HepG2 (cell line): ENCODE data around the gene SUSD2. TPM values are rescaled to one million over a fixed set of nuclear protein-coding genes. Genes with fewer than 3 reads are reported as not detected.
A peak's percentile ranks its signal among the peaks of the same experiment; 100 is the strongest.
"Not testable (repeated sequence)": the region's sequence is repeated elsewhere in the genome, so short reads cannot be mapped to it uniquely, and the experiment has no call there.

Source experiments
- ATAC-seq: fragments of 200-7000 bp; cut with Tn5 transposase; 3 replicates; pipeline ENCODE4 v1.9.1; 2020; ENCODE audit warnings: mild to moderate bottlenecking, moderate library complexity
- BruUV-seq: library from RNA; stranded (reverse); fragments of 400-500 nt; replicated peaks from 2 replicates; lab custom pipeline; 2021; lab: Mats Ljungman, UMichigan
- CTCF ChIA-PET: fragments of 300-600 bp; formaldehyde crosslinking; extraction: SDS; loops from one replicate; lab custom pipeline; 2021; ENCODE audit warnings: low total read pairs, inconsistent platforms, low intra/inter-chr PET ratio; lab: Yijun Ruan, JAX
- POLR2A ChIA-PET: fragments of 350-600 bp; sonication (Branson Sonifier 250); formaldehyde crosslinking; loops from one replicate; lab custom pipeline; 2020; ENCODE audit warnings: antibody characterized with exemption, inconsistent platforms; lab: Yijun Ruan, JAX
- DNase-seq: peaks from one replicate; pipeline ENCODE4 v3.0.0-alpha.2; 2015; ENCODE audit warnings: low spot score
- FAIRE-seq: peaks from 3 replicates; lab custom pipeline; 2011; peaks lifted over from hg19 to GRCh38; lab: Jason Lieb, UNC
- H2AFZ ChIP-seq: one replicate; pipeline ENCODE4 v1.6.1; 2011; ENCODE audit warnings: low read length, inconsistent platforms
- H3K27ac ChIP-seq: fragments of 300-600 bp; 3 replicates; pipeline ENCODE4 v1.8.0; 2011; ENCODE audit warnings: mixed run types, mild to moderate bottlenecking, mixed read lengths, low read length, inconsistent platforms; ENCODE audit not compliant: insufficient read depth; ENCODE audit errors: extremely low read length
- H3K27me3 ChIP-seq, 2 experiments: fragments of 200-600 bp in 1 of 2; 2 replicates in 1 of 2; 3 replicates in 1 of 2; pipeline versions ENCODE4 v1.6.0 to v1.8.0; 2011; ENCODE audit warnings: low read length in 2 of 2, mild to moderate bottlenecking in 2 of 2, moderate library complexity in 2 of 2, inconsistent platforms in 1 of 2; ENCODE audit not compliant: insufficient read depth in 2 of 2, control insufficient read depth in 1 of 2
- H3K36me3 ChIP-seq, 2 experiments: fragments of 200-600 bp in 1 of 2; replicated peaks in 1 of 2; 2 replicates in 1 of 2; 3 replicates in 1 of 2; pipeline versions ENCODE4 v1.5.1 to v1.8.0; 2011; ENCODE audit warnings: low read length in 2 of 2, inconsistent platforms in 1 of 2; ENCODE audit not compliant: insufficient read depth in 2 of 2, control insufficient read depth in 1 of 2
- H3K4me1 ChIP-seq: 2 replicates; pipeline ENCODE4 v1.5.1; 2012; ENCODE audit warnings: low read length, inconsistent platforms; ENCODE audit not compliant: insufficient read depth
- H3K4me2 ChIP-seq: 2 replicates; pipeline ENCODE4 v1.6.0; 2011; ENCODE audit warnings: low read depth, low read length, inconsistent platforms
- H3K4me3 ChIP-seq, 3 experiments: fragments of 200-600 bp in 1 of 3; sonication (generic), shearing (Covaris generic) in 1 of 3; replicated peaks in 1 of 3; 2 replicates each; pipeline ENCODE4 v1.5.1; 2011 to 2016; ENCODE audit warnings: low read length in 3 of 3, inconsistent platforms in 2 of 3, low read depth in 2 of 3, mild to moderate bottlenecking in 2 of 3, control low read depth in 1 of 3, mixed read lengths in 1 of 3; ENCODE audit not compliant: insufficient read depth in 1 of 3
- H3K79me2 ChIP-seq: one replicate; pipeline ENCODE4 v1.6.1; 2011; ENCODE audit warnings: low read length, inconsistent platforms; ENCODE audit not compliant: insufficient read depth
- H3K9ac ChIP-seq: 2 replicates; pipeline ENCODE4 v1.6.0; 2011; ENCODE audit warnings: mild to moderate bottlenecking, low read depth, low read length, inconsistent platforms; ENCODE audit not compliant: insufficient read depth
- H3K9me3 ChIP-seq: 2 replicates; pipeline ENCODE4 v1.5.1; 2012; ENCODE audit warnings: mild to moderate bottlenecking, low read length
- H4K20me1 ChIP-seq: 2 replicates; pipeline ENCODE4 v1.6.0; 2011; ENCODE audit warnings: inconsistent platforms, mild to moderate bottlenecking, low read length, moderate library complexity; ENCODE audit not compliant: insufficient read depth
- POLR2AphosphoS5 ChIP-seq: IDR thresholded peaks from 2 replicates; pipeline ENCODE4 v1.6.1; 2012; ENCODE audit warnings: low read depth, low read length
- ZNF121 ChIP-seq: sonication (generic); formaldehyde crosslinking; IDR thresholded peaks from 2 replicates; pipeline ENCODE4 v1.5.0; 2020; ENCODE audit warnings: mild to moderate bottlenecking, missing genetic modification reagents
- WGBS: methylation state at CpG from one replicate; pipeline ENCODE4 v1.1.6; 2017; ENCODE audit warnings: low lambda C conversion rate; 5-methylcytosine and 5-hydroxymethylcytosine counted together
- in situ Hi-C: cut with HindIII; loops from 2 replicates; pipeline ENCODE4 v1.10.0; 2017; ENCODE audit warnings: low pct_unique_long_range_greater_than_20kb; ENCODE audit not compliant: extremely low pct_ligation_motif_present
- intact Hi-C: fragments of 100-400 bp; cut with micrococcal nuclease; formaldehyde crosslinking; loops from one replicate; pipeline ENCODE4 v1.10.0; 2022; ENCODE audit not compliant: unreplicated experiment
- polyA plus RNA-seq, 8 experiments: library from polyadenylated mRNA; depleted of rRNA in 3 of 8; stranded (reverse) in 7 of 8; unstranded in 1 of 8; fragments of >200 nt; fragmentation: Illumina TruSeq in 4 of 8; extraction: Trizol in 4 of 8; gene quantifications; 2 replicates each; pipeline versions ENCODE4 v1.2.1 to v1.2.3, GENCODE V29; 2011 to 2016; ENCODE audit warnings: low read depth in 4 of 8, missing spikeins in 1 of 8, mixed read lengths in 1 of 8; ENCODE audit not compliant: insufficient read depth in 1 of 8
- total RNA-seq, 5 experiments: library from RNA; depleted of rRNA; stranded (reverse); fragments of >200 nt; fragmentation: Illumina TruSeq; extraction: Trizol; gene quantifications; 2 replicates each; pipeline ENCODE4 v1.2.3, GENCODE V29; 2016; ENCODE audit warnings: low read depth in 1 of 5
- TF ChIP-seq, protein P1 (sequence below): sonication (generic); formaldehyde crosslinking; IDR thresholded peaks from 2 replicates; pipeline ENCODE4 v1.5.1; 2020; ENCODE audit warnings: mild to moderate bottlenecking, missing genetic modification reagents, moderate library complexity
- TF ChIP-seq, protein P2 (sequence below): sonication (generic); formaldehyde crosslinking; IDR thresholded peaks from 2 replicates; pipeline ENCODE4 v1.4.0; 2020; ENCODE audit warnings: missing genetic modification reagents

The SUSD2 gene
- total and polyA plus RNA-seq, 2 of the 13 experiments (the other 11 are each of a cell fraction or from before 2014, with no cell fraction given): 2.1 to 11.0 TPM

DNA sequence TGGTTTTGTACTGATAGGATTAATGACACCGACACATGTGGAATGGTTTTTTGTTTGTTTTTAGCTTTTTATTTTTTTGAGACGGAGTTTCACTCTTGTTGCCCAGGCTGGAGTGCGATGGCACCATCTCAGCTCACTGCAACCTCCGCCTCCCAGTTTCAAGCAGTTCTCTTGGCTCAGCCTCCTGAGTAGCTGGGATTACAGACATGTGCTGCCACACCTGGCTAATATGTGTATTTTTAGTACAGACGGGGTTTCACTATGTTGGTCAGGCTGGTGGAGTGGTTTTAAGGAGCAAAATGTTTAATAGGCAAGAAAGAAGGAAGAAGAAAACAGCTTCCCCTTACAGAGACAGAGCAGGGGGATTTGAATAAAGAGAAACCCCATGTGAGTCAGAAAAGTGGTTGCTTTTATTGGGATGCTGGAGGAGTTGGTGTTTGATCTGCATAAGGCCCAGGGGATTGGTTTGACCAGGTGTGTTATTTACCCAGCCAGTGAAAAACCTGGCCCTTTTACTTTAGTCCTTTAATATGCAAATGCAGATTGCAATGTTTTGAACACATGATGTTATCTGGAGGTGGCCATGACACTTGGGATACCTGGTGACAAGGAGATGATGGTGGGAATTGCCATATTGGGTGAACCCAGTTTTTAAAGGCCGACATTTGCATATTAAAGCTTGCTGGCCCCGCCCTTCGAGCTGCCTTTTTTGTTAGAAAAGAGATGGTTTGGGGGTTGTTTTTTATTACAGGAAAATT is 24.3 kb downstream of the SUSD2 start:
- Histone ChIP-seq H4K20me1 (no peaks in the 10 kb centered on the region), H3K27ac (no peak overlapping the region), H3K4me2 (no peak overlapping the region), H3K79me2 (no peaks in the 10 kb centered on the region), H3K9me3 (no peaks in the 10 kb centered on the region), H3K4me3 (no peak overlapping the region)
- BruUV-seq: no TSS peak
- WGBS: 93% methylated on average over 8 of the region's 8 CpGs
- intact Hi-C loops: no loop called here
- in situ Hi-C loops: no loop called here
- TF ChIP-seq POLR2AphosphoS5 (no peak), ZNF121 (CRISPR knock-in tag) (0 out of 2 replicates have a peak, but pooled peaks have one; percentile 30)
- TF ChIP-seq, protein P1, sequence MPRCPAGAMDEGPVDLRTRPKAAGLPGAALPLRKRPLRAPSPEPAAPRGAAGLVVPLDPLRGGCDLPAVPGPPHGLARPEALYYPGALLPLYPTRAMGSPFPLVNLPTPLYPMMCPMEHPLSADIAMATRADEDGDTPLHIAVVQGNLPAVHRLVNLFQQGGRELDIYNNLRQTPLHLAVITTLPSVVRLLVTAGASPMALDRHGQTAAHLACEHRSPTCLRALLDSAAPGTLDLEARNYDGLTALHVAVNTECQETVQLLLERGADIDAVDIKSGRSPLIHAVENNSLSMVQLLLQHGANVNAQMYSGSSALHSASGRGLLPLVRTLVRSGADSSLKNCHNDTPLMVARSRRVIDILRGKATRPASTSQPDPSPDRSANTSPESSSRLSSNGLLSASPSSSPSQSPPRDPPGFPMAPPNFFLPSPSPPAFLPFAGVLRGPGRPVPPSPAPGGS: no peak
- TF ChIP-seq, all 625 proteins: peak for 1
- no peak for DNase-seq
- no peak for ATAC-seq
- POLR2A ChIA-PET: no interaction called here
- CTCF ChIA-PET: no interaction called here
- no peak overlapping the region for H3K9ac ChIP-seq
- no peaks in the 10 kb centered on the region for H3K36me3 ChIP-seq
- no peak for FAIRE-seq
- H3K4me1 ChIP-seq: peaks cover 73% of the 10 kb centered on the region
- H3K27me3 ChIP-seq: no peaks in the 10 kb centered on the region
- no peak overlapping the region for H2AFZ ChIP-seq

DNA sequence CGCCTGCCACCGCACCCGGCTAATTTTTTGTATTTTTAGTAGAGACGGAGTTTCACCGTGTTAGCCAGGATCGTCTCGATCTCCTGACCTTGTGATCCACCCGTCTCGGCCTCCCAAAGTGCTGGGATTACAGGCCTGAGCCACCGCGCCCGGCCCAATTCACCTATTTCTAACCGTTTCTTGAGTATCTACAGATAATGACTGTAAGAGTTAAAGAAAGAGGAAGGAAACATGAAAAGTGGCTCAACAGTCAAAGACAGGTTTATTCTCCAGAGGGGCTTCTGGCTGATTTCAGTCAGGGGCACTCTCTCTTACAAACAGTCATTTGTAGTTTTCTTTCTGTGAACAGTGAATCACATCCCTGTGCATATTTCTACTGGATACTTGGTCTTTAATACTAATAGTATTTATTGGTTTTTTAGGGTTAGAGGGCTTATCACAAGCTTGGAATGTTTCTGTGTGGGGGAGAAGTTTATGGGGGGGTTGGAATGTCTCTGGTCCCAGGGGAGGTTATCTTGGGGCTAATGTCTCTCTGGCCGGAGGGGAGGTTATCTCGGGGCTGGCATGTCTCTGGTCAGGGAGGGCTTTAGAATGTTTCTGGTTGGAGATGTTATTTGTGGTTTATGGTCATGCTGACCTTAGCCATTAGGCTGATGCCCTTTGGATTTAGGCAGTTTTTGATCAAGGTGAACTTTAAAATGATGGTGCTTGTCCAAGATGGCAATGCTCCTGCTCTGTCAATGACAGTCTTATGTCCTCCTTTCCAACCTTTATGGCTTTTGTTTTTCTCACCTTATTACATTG is 25.4 kb downstream of the SUSD2 start:
- H3K36me3 ChIP-seq, H3K4me3 ChIP-seq, H3K79me2 ChIP-seq, intact Hi-C loops, FAIRE-seq, in situ Hi-C loops, H2AFZ ChIP-seq, H4K20me1 ChIP-seq, ATAC-seq, CTCF ChIA-PET, H3K27me3 ChIP-seq, H3K9me3 ChIP-seq, BruUV-seq: not testable (repeated sequence)
- Histone ChIP-seq H3K9ac (peak overlapping the region; percentile 30; the same call in 1 of the 2 replicates), H3K4me2 (peak overlapping the region; percentile 53), H3K27ac (peak overlapping the region; percentile 78), H3K4me1 (peaks cover 63% of the 10 kb centered on the region)
- POLR2A ChIA-PET: interaction anchor here (1.0 kb wide), 2 partner anchors 10 to 36 kb away, joined by 3 read pairs; no protein-coding TSS in a partner anchor
- DNase-seq: peak; percentile 29
- TF ChIP-seq, protein P2, sequence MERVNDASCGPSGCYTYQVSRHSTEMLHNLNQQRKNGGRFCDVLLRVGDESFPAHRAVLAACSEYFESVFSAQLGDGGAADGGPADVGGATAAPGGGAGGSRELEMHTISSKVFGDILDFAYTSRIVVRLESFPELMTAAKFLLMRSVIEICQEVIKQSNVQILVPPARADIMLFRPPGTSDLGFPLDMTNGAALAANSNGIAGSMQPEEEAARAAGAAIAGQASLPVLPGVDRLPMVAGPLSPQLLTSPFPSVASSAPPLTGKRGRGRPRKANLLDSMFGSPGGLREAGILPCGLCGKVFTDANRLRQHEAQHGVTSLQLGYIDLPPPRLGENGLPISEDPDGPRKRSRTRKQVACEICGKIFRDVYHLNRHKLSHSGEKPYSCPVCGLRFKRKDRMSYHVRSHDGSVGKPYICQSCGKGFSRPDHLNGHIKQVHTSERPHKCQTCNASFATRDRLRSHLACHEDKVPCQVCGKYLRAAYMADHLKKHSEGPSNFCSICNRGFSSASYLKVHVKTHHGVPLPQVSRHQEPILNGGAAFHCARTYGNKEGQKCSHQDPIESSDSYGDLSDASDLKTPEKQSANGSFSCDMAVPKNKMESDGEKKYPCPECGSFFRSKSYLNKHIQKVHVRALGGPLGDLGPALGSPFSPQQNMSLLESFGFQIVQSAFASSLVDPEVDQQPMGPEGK (CRISPR knock-in tag): peak; percentile 66; the same call in 1 of the 2 replicates
- 86% methylated on average over 15 of the region's 15 CpGs for WGBS
